Measurements from ENCODE around the gene TRIP12.
"Not testable (repeated sequence)": the region's sequence is repeated elsewhere in the genome, so short reads cannot be mapped to it uniquely, and the experiment has no call there.

Gene TRIP12

DNA sequence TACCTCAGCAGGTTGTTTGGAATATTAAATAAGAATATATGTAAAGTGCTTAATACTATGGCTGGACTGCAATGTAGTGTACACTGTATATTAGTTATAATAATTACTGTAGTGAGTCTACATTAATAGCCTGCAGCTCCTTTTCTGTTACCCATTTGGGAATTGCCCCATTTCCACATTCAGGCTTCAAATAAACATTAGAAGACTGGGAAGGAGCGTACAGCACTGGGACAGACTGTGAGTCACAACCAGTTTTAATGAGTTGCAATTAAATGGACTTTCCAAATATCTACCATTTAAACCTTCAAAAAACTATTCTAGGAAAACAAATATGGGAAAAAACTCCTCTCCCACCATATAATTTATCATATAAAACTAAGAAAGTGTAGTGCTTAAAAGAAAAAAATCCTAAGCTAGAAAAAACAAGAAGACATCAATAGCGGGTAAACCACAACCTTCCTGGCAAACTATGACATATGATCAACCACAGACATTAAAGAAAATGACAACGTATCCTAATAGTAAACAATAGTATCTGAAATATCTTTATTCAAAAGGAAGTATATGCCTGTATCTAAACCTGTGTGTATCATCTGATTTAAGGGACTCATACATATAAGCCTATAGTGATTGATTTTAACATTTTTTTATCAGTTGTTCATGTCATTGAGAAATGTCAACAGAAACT, 86.1 kb downstream of the TRIP12 start:
- H3K27me3 ChIP-seq (ENCODE audit: control insufficient read depth, insufficient read depth, low read length), result no peaks in the 10 kb centered on the region
- H3K27ac ChIP-seq (ENCODE audit: low read depth, low read length), result no peak overlapping the region
- H3K9ac ChIP-seq (ENCODE audit: low read length), result no peak overlapping the region
- peaks cover 17% of the 10 kb centered on the region for H3K36me3 ChIP-seq (ENCODE audit: control insufficient read depth, insufficient read depth, low read length)
- H3K4me3 ChIP-seq (ENCODE audit: low read length), result no peak overlapping the region
- no peaks in the 10 kb centered on the region for H3K4me1 ChIP-seq (ENCODE audit: control insufficient read depth, insufficient read depth, low read length)

DNA sequence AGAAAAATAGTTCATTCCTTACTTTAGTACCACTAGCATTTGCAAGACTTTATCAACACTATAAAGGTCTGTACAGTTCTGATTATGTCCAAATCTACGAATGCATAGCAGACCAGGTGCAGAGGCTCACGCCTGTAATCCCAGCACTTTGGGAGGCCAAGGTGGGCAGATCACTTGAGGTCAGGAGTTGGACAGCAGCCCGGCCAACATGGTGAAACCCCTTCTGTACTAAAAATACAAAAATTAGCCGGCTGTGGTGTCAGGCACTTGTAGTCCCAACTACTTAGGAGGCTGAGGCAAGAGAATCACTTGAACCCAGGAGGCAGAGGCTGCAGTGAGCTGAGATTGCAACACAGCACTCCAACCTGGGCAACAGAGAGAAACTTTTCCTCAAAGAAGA, 87.4 kb downstream of the TRIP12 start:
- not testable (repeated sequence) for H3K27me3 ChIP-seq (ENCODE audit: control insufficient read depth, insufficient read depth, low read length); H3K9ac ChIP-seq (ENCODE audit: low read length); H3K4me1 ChIP-seq (ENCODE audit: control insufficient read depth, insufficient read depth, low read length); H3K4me3 ChIP-seq (ENCODE audit: low read length); H3K27ac ChIP-seq (ENCODE audit: low read depth, low read length)
- peaks cover 15% of the 10 kb centered on the region for H3K36me3 ChIP-seq (ENCODE audit: control insufficient read depth, insufficient read depth, low read length)

DNA sequence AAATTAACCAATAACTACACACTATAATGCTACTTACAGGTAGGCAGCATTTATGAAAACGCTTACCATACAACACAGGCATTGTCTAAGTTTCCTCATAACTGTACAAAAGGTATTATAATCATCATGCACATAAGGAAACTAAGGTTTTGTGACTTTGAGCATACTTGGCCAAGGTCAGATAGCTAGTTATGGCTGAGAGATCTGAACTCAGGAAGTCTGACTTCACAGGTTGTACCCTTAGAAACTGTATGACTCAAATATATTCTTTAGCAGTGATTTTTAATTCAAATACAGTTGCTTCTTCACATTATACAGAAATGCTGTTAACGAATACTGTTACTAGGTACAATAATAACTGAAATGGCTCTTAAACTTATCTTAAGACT, 89.3 kb downstream of the TRIP12 start:
- Histone ChIP-seq H3K4me1 (ENCODE audit: control insufficient read depth, insufficient read depth, low read length) (peaks cover 3% of the 10 kb centered on the region), H3K36me3 (ENCODE audit: control insufficient read depth, insufficient read depth, low read length) (peaks cover 5% of the 10 kb centered on the region), H3K4me3 (ENCODE audit: low read length) (no peak overlapping the region), H3K27ac (ENCODE audit: low read depth, low read length) (no peak overlapping the region), H3K27me3 (ENCODE audit: control insufficient read depth, insufficient read depth, low read length) (no peaks in the 10 kb centered on the region), H3K9ac (ENCODE audit: low read length) (no peak overlapping the region)

DNA sequence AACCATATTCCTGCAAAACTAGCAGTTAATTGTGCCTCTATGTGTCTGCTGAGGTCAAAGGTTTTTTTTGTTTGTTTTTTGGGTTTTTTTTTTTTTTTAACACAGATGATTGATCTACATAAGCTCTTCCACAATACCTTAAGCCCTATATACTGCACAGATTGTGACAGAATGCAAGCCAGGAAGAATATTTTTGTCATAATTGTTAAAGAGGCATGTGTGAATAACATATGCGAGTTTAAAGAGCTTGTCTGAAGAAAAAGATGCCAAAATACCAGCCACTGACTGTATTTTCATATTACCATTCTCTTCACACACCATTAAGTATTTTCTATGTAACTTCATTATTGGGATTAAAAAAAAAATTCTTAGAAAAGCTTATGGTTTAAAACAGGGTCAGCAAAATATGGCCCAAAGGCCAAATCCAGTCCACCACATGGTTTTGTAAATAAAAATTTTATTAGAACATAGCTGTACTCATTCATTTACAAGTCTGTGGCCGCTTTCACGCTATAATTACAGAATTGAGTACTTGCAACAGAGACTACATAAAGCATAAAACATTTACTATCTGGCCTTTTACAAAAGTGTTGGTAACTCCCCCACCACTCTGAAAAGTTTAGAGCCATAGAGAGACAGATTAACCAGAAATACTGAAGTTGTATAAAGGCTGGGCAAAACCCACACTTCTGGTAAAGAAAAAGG, 89.9 kb downstream of the TRIP12 start:
- H3K4me1 ChIP-seq (ENCODE audit: control insufficient read depth, insufficient read depth, low read length), result peaks cover 3% of the 10 kb centered on the region
- H3K27me3 ChIP-seq (ENCODE audit: control insufficient read depth, insufficient read depth, low read length), result no peaks in the 10 kb centered on the region
- H3K27ac ChIP-seq (ENCODE audit: low read depth, low read length), result no peak overlapping the region
- no peak overlapping the region for H3K4me3 ChIP-seq (ENCODE audit: low read length)
- H3K9ac ChIP-seq (ENCODE audit: low read length), result no peak overlapping the region
- peaks cover 5% of the 10 kb centered on the region for H3K36me3 ChIP-seq (ENCODE audit: control insufficient read depth, insufficient read depth, low read length)

- H3K4me1 ChIP-seq (ENCODE audit: control insufficient read depth, insufficient read depth, low read length), result peaks cover 3% of the 10 kb centered on the region
- no peak overlapping the region for H3K9ac ChIP-seq (ENCODE audit: low read length)
- H3K27me3 ChIP-seq (ENCODE audit: control insufficient read depth, insufficient read depth, low read length), result no peaks in the 10 kb centered on the region
- H3K36me3 ChIP-seq (ENCODE audit: control insufficient read depth, insufficient read depth, low read length), result peaks cover 2% of the 10 kb centered on the region
- H3K27ac ChIP-seq (ENCODE audit: low read depth, low read length), result no peak overlapping the region
- no peak overlapping the region for H3K4me3 ChIP-seq (ENCODE audit: low read length)
These were observed 96.3 kb downstream of the TRIP12 start for GRCh38 chr2:229825476-229825875.

GRCh38 chr2:229821316-229821715, 100.5 kb downstream of the TRIP12 start:
- no peak overlapping the region for H3K4me3 ChIP-seq (ENCODE audit: low read length)
- no peak overlapping the region for H3K27ac ChIP-seq (ENCODE audit: low read depth, low read length)
- no peaks in the 10 kb centered on the region for H3K4me1 ChIP-seq (ENCODE audit: control insufficient read depth, insufficient read depth, low read length)
- no peaks in the 10 kb centered on the region for H3K27me3 ChIP-seq (ENCODE audit: control insufficient read depth, insufficient read depth, low read length)
- no peak overlapping the region for H3K9ac ChIP-seq (ENCODE audit: low read length)
- H3K36me3 ChIP-seq (ENCODE audit: control insufficient read depth, insufficient read depth, low read length), result peaks cover 5% of the 10 kb centered on the region

GRCh38 chr2:229818230-229818629, 103.6 kb downstream of the TRIP12 start:
- no peaks in the 10 kb centered on the region for H3K27me3 ChIP-seq (ENCODE audit: control insufficient read depth, insufficient read depth, low read length)
- H3K27ac ChIP-seq (ENCODE audit: low read depth, low read length), result no peak overlapping the region
- H3K9ac ChIP-seq (ENCODE audit: low read length), result no peak overlapping the region
- no peak overlapping the region for H3K4me3 ChIP-seq (ENCODE audit: low read length)
- H3K36me3 ChIP-seq (ENCODE audit: control insufficient read depth, insufficient read depth, low read length), result peaks cover 12% of the 10 kb centered on the region
- H3K4me1 ChIP-seq (ENCODE audit: control insufficient read depth, insufficient read depth, low read length), result no peaks in the 10 kb centered on the region

DNA sequence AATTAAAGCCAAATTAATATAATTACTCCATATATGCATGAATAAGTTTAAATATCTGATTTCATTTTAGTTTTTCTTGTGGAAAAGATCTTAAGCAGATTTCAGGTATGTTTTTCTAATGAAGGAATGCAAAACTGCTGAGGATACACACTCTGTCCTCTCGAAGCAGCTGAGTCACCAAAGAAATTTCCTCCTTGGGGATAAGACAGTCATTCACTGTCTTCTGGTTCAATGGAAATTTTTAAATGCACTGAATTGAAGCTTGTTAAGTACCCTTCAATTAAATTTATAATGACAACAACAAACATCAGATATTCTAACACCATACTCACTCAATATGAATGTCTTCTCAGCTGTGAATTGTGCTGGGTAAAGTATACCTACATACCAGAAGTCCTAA, 106.0 kb downstream of the TRIP12 start:
- Histone ChIP-seq H3K4me1 (ENCODE audit: control insufficient read depth, insufficient read depth, low read length) (no peaks in the 10 kb centered on the region), H3K9ac (ENCODE audit: low read length) (no peak overlapping the region), H3K36me3 (ENCODE audit: control insufficient read depth, insufficient read depth, low read length) (peaks cover 12% of the 10 kb centered on the region), H3K4me3 (ENCODE audit: low read length) (no peak overlapping the region), H3K27me3 (ENCODE audit: control insufficient read depth, insufficient read depth, low read length) (no peaks in the 10 kb centered on the region), H3K27ac (ENCODE audit: low read depth, low read length) (no peak overlapping the region)

GRCh38 chr2:229815342-229815741, 106.5 kb downstream of the TRIP12 start:
- H3K4me3 ChIP-seq (ENCODE audit: low read length), result no peak overlapping the region
- no peak overlapping the region for H3K27ac ChIP-seq (ENCODE audit: low read depth, low read length)
- H3K27me3 ChIP-seq (ENCODE audit: control insufficient read depth, insufficient read depth, low read length), result no peaks in the 10 kb centered on the region
- H3K9ac ChIP-seq (ENCODE audit: low read length), result no peak overlapping the region
- no peaks in the 10 kb centered on the region for H3K4me1 ChIP-seq (ENCODE audit: control insufficient read depth, insufficient read depth, low read length)
- peaks cover 12% of the 10 kb centered on the region for H3K36me3 ChIP-seq (ENCODE audit: control insufficient read depth, insufficient read depth, low read length)

- Histone ChIP-seq H3K27ac (ENCODE audit: low read depth, low read length) (no peak overlapping the region), H3K9ac (ENCODE audit: low read length) (no peak overlapping the region), H3K4me1 (ENCODE audit: control insufficient read depth, insufficient read depth, low read length) (no peaks in the 10 kb centered on the region), H3K4me3 (ENCODE audit: low read length) (no peak overlapping the region), H3K27me3 (ENCODE audit: control insufficient read depth, insufficient read depth, low read length) (no peaks in the 10 kb centered on the region), H3K36me3 (ENCODE audit: control insufficient read depth, insufficient read depth, low read length) (peaks cover 23% of the 10 kb centered on the region)
These were observed 111.0 kb downstream of the TRIP12 start for GRCh38 chr2:229810786-229811185.

DNA sequence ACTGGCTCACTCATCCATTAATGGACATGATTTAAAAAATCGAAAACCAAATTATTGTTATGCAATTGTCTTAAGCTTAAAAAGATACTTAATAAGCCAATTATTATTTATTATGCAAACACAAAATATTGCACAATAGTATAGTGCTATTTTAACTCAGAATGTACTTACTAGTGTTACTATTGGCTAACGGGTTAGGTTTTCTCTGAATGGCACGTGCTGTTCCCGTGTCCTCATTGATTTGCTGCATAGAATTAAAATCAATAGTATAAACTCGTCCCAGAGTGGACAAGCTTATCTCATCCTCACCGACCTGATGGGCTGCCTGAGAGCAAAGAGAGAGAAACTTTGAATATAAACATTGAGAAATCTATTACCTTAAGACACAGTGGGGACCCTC, 116.2 kb downstream of the TRIP12 start:
- Histone ChIP-seq H3K4me3 (ENCODE audit: low read length) (no peak overlapping the region), H3K9ac (ENCODE audit: low read length) (no peak overlapping the region), H3K4me1 (ENCODE audit: control insufficient read depth, insufficient read depth, low read length) (no peaks in the 10 kb centered on the region), H3K27ac (ENCODE audit: low read depth, low read length) (no peak overlapping the region), H3K36me3 (ENCODE audit: control insufficient read depth, insufficient read depth, low read length) (peaks cover 22% of the 10 kb centered on the region), H3K27me3 (ENCODE audit: control insufficient read depth, insufficient read depth, low read length) (no peaks in the 10 kb centered on the region)

DNA sequence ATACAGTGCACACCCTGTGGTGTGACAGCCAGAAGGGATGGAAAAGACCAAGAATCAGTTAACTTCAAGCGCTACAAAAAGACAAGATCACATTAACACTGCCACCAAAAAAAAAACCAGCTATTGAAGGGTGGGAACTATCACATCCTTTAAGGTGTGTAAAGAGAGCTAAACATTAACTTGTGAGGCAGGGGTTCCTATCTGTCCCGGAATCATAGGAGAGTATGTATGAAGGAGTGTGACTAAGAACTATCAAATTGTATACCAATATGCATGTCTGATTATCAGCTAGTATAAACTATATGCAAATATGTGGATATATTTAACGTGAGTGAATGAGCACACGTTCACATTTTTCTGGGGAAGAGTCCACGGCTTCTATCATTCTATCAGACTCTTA, 119.0 kb downstream of the TRIP12 start:
- H3K27ac ChIP-seq (ENCODE audit: low read depth, low read length), result no peak overlapping the region
- no peaks in the 10 kb centered on the region for H3K27me3 ChIP-seq (ENCODE audit: control insufficient read depth, insufficient read depth, low read length)
- H3K4me3 ChIP-seq (ENCODE audit: low read length), result no peak overlapping the region
- no peak overlapping the region for H3K9ac ChIP-seq (ENCODE audit: low read length)
- peaks cover 22% of the 10 kb centered on the region for H3K36me3 ChIP-seq (ENCODE audit: control insufficient read depth, insufficient read depth, low read length)
- peaks cover 4% of the 10 kb centered on the region for H3K4me1 ChIP-seq (ENCODE audit: control insufficient read depth, insufficient read depth, low read length)
